HG03442 (cell line): ENCODE data around the gene APOBEC3H.

ENCODE experiments used
- ATAC-seq: cut with Tn5 transposase; IDR thresholded peaks from one replicate; pipeline ENCODE4 v1.9.1; 2021; ENCODE audit warnings: mild to moderate bottlenecking, moderate library complexity; ENCODE audit not compliant: unreplicated experiment

APOBEC3H gene

DNA sequence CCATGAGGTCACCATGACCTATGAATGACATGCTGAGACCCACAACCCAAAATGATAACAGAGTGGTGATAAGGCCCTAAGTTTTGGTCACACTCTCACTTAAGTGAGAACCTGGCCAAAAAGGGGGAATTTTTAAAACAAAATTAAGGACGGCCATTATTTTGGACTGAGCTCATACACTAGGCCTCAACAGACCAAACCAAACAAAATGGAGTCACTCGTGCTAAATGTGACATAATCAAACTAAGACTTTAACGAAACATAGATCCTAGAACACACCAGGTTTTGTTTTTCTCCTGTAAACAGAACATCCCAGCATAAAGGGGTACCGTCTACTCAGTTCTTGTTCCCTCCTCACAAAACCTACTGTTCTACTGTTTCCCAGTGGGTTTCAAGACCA lies 11.4 kb downstream of the APOBEC3H start:
- ATAC-seq = no peak

DNA sequence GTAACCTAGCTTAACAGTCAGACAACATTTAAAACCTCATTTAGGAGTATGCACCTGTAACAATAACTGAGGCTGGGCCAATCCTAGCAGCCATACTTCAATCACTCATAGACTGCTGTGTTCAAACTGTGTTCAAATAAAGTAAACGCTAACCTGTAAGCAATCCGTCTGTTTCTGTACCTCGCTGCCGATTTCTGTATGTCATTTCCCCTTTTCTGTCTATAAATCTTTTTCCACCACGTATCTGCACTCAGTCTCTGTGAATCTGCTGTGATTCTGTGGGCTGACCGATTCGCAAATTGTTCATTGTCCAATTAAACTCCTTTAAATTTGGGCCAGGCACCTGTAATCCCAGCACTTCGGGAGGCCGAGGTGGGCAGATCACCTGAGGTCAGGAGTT lies 12.3 kb downstream of the APOBEC3H start:
- ATAC-seq = no peak

DNA sequence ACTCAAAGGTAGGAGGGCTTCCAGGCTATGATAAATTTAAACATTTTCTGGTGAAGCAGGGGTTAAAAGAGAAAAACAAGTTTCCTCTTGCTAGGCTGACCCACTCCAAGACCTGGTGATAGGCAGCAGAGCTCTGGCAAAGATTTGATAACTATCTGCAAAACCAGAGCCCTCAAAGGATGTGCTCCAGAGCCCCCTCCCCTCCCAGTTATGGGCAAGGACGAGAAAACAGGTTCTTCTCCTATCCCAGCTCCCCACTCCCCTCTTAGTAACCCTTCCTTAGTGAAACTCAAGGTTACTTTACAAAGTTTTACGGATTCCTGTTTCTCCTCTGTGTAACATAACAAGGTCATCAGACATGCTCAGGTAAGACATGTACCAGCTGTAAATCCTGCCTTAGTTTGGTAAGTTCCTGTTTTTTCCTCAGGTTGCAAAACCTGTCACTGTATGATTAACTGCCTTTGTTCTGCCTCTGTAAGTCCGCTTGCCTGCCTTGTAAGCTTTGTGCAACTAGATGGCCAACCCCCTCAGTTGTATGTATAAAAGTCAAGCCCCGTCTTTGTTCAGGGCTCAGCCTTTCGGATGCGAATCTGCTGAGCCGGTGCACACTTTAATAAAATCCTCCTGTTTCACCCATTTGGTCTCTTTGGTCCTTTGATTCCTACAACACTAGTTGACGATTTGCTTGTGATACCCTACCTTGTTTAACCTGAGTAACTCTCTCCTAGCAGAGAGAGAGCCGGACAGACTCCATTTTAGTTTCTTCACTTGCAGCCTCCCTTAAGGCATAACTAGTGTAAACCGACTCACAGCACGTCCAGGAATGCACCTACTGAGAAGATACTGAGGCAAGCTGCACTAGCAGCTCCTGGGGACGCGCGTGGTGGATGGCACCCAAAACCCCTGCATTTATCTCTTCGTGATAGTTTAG lies 13.9 kb downstream of the APOBEC3H start:
- no peak for ATAC-seq

DNA sequence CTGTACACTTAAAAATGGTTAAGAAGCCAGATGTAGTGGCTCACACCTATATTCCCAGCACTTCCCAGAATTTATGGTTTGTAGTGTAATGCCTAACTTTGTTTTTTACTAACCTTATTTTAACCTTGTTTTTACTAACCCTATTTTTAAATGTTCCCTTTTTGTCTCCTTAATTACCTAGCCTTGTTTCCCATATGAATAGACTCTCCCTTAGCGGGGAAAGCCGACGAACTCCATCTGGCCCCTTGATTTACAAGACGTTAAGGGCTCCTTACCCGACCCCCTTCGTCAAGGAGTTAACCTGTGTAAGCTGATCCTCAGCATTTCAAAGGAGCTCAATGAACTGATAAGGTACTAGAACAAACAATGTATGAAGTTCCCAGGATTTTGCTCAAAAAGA lies 17.1 kb downstream of the APOBEC3H start:
- no peak for ATAC-seq

DNA sequence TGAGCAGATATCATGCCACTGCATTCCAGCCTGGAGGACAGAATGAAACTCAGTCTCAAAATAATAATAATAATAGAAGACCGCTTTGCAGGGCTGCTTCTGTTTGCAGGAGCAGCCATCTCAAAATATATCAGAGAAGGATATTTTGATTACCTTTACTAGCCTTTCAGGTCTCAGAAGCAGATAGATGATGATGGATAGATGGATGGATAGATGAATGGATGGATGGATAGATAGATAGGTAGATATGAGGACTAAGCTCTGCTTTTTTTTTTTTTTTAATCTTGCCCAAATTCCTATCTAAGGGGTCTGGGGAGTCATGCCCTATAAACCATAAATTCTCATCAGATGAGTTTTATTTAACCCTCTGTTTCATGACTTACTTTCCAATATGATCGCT lies 18.5 kb downstream of the APOBEC3H start:
- no peak for ATAC-seq

DNA sequence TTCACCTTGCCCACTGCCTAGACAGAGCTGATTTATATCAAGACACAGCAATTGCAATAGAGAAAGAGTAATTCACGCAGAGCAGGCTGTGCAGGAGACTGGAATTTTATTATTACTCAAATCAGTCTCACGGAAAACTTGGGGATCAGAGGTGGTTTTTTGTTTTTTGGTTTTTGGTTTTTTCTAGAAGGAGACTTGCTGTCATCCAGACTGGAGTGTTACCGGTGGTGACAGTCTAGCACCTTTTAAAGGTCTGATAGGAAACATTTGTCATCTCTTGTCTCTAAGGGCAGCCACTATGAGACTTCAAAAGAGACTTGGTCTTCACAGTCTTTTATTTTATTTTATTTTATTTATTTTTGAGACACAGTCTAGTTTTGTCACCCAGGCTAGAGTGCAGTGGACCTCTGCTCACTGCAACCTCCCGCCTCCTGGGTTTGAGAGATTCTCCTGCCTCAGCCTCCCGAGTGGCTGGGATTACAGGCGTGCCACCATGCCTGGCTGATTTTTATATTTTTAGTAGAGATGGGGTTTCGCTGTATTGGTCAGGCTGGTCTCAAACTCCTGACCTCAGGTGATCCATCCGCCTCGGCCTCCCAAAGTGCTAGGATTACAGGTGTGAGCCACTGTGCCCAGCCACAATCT lies 19.1 kb downstream of the APOBEC3H start:
- ATAC-seq = no peak

DNA sequence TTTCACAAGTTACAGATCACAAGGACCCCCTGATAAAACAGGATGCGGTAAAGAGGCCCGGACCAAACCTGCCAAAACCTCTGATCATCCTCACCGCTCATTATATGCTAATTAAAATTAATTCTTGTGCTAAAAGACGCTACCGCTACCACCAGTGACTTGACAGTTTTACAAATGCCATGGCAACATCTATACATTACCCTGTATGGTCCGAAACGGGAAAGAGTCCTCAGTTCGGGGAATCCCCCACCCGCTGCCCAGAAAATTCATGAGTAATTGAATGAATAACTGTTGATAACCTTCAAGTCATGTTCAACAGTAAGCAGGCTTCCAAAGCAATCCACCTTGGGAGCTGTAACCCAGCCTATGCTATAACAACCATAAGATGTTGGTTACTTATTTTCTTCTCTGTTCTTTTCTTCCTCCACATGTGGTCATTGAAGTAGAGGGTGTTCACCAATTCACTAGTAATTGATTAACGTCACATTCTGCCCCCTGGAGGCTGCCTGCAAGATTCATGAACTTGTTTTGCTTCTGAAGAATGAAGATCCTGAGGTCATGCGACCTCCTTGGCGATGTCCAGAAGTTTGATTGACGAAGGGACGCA lies 20.6 kb downstream of the APOBEC3H start:
- no peak for ATAC-seq

DNA sequence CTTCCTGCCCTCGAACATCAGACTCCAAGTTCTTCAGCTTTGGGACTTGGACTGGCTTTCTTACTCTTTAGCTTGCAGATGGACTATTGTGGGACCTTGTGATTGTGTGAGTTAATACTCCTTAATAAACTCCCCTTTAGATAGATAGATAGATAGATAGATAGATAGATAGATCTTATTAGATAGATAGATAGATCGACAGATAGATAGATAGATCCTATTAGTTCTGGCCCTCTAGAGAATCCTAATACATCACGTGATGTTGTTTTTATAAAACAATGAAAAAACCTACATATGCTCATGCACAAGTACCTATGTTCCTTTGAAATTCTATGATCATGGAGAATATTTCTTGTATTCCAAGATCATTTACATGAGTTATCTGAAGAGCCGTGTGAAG lies 23.9 kb downstream of the APOBEC3H start:
- no peak for ATAC-seq

DNA sequence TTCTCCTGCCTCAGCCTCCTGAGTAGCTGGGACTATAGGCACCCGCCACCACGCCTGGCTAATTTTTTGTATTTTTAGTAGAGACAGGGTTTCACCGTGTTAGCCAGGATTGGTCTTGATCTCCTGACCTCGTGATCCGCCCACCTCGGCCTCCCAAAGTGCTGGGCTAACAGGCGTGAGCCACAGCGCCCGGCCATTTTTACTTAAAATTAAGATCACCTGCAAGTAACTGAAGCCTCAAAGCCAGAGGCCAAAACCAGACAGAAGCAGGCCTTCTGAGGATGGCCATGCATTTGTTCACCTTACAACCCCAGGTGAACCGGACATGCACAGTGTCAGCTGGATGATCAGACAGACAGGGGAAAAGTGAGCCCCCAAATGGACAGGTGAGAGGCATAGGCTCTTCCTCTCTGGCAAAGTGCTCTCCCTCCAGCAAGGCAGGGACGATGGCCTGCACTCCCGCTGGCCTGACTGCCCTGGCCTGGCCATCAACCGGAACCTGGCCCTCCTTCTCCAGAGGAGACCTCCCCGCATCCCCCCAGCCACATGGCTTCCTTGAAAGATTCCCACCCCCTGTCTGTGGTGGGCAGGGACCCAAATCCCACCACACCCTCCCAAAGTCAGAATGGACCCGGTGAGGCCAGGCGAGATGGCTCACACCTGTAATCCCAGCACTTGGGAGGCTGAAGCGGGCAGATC lies 25.9 kb downstream of the APOBEC3H start:
- ATAC-seq = no peak

DNA sequence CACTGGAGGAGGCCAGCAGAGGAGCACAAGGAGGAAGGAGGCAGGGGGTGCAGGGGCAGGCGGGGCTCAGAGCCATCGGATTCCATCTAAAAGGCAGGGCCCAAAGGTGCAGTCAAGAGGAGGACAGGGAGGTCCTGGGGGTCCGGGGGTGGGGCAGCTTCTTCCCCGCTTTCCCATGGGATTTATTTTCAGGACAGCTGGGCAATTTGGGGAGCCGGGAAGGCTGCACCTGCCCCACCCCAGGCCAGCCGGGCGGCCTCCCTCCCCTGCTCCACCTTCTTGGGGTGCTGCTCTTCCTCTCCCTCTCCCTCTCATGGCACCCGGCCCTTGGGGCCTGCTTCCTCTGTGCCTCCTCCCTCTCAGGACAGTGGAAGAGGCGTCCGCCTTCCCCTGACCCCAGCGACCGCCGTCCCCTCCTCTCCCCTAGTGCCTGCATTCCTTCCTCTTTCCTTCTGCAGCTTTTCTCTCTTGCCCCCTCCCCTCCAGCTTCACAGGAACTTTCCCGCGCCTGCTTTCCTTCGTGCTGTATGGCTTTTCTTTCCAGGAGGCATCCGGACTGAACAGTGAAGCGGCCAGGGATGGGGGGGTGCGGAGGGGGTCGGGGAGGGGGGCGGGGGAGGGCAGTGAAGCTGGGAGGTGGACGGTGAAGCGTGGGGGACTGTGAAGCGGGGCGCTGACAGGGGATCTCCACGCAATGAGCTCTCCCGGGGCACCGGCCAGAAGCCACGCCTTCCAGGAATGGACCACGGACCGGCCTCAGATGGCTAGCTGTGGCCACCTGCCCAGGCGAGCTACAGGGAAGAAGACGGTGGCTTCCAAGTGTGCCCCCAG lies 26.9 kb downstream of the APOBEC3H start:
- no peak for ATAC-seq

DNA sequence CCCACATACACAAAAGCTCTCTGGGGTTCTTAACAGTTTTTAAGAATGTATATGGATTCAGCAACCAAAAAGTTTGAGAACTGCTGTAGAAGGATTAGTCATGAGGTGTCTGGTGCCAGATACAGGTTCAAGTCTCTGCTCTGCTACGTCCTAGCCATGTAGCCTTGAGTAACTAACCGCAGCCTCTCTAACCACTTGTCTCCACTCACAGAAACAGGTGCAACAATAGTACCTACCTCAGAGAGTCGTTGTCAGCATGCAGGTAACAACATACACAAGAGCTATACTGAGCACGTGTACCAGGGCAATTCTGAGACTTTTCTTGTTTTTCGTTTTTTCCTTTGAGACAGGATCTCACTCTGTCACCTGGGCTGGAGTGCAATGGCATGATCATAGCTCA lies 28.6 kb downstream of the APOBEC3H start:
- ATAC-seq = no peak

DNA sequence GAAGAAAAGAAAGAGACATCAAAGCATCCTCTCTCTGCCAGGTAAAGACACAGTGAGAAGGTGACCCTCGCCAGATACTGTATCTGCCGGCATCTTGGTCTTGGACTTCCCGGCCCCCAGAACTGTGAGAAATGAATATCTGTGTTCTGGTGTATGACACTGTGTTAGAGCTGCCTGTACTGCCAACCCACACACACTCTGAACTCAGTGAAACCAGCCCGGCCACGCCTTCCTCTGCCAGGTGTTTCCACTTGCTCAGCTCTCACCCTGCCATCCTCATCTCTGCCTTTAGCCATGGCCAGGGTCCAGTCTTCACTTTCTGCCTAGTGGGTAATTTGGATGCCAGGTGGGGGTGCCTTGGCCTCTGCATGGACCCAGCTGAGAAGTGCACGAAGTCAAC lies 31.5 kb downstream of the APOBEC3H start:
- ATAC-seq = no peak

DNA sequence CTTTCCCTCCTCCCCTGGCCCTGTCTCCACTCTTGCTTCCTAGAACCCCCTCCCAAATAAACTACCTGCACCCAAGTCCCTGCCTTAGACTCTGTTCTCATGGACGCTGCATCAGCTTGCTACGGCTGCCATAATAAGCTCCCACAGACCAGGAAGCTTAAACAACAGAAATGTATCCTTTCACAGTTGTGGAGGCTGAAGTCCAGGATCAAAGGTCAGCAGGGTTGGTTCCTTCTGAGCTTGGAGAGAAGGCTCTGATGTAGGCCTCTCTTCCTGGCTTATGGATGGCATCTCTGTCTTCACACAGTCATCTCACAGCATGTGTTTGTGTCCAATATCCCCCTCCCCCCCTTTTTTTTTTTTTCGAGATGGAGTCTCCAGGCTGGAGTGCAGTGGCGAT lies 32.0 kb downstream of the APOBEC3H start:
- no peak for ATAC-seq

DNA sequence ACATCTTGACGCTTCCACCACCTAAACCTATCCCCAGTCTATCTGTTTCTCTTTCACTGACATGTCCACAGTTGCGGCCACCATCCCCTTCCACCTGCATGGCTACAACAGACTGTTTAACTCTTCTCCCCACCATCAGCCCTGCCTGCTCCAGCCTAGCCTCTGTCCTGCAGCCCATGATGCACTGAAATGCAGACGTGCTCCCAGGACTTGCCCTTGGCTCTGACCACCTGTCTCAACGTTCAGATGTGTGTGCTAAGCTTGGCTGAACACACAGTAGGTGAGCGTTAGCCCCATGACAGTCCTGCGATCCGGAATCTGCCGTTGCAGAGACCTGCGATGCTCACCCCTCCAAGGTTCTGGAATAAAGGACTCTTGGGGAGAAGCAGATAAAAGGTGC lies 32.7 kb downstream of the APOBEC3H start:
- no peak for ATAC-seq

DNA sequence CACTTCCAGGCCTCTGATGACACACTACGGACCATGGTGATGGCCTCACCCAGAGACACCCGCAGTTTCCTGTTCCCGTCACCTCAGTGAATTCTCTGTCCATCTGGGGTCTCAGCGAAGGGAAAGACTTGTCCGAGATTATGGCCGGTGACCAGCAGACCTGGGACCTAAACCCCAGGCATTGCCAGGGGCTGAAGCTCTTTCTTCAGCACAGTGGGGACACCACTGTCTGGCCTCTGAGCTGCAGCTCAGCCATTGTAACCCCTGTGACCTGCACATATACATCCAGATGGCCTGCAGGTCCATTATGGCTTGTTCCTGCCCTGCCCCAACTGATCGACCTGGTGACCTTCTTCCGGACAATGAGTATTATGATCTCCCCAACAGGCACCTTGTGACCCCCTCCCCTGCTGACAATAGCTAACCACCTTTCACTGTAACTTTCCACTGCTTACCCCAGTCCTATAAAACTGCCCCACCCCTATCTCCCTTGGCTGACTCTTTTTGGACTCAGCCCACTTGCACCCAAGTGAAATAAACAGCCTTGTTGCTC lies 33.2 kb downstream of the APOBEC3H start:
- no peak for ATAC-seq

DNA sequence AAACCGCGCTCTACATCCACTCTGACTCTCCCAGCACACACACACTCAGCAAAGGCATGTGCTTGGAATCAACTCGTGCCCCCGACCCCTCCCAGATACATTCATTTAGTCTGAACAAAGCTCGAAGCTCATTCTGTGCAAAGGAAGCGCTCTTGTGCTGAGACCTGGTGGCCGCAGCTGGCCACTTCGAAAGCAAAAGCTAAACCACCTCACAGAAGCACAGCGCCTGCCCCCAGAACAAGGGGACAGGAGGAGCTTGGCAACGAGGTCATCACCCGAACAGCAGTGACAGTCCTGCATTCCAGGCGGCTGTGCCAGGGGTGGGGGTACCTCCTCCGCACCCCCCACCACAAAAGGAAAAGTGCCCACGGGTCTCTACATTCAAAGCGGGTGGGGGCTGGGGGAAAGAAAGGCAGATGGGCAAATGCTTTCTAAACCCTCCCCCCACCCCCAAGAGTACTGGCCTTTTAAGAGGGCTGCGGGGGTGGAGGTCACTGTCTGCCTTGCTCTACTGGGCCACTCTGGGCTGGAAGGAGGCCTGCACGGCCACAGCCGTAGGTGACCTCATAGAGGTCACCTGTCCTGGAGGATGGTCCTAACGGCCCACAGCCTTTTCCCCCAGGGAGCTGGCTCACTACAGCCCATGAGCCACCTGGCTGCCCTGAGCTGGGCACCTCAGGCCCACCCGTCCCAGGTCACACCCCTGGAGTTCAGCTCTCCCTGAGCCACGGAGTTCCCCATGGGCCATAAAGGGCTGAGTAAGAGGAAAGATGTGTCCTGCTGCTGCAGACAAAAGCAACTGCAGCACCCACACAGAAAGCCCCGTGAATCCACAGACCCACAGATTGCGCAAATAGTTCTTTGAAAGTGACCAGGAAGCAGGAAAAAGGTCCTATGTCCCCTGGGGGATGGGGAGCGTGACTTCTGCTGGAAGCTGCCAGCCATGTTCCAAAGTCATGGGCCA lies 34.1 kb downstream of the APOBEC3H start:
- ATAC-seq = no peak

DNA sequence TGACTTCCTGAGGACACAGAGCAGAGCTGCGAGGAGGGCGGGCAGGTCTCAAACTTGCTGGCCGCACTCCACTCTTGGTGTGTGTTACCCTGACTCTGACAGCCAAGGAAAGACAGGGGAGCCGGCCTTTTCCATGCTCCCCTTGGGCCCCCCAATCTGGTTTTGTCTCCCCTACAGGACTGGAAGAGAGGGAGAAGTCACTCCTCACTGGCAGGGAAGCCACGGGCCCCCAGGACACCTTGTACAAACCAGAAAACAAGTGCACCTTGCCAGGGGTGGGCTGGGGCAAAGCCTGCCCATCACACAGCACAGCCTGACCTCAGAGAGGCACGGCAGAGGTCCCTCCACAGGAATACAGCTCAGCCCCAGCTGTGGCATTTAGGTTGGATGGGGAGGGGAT lies 35.2 kb downstream of the APOBEC3H start:
- no peak for ATAC-seq

DNA sequence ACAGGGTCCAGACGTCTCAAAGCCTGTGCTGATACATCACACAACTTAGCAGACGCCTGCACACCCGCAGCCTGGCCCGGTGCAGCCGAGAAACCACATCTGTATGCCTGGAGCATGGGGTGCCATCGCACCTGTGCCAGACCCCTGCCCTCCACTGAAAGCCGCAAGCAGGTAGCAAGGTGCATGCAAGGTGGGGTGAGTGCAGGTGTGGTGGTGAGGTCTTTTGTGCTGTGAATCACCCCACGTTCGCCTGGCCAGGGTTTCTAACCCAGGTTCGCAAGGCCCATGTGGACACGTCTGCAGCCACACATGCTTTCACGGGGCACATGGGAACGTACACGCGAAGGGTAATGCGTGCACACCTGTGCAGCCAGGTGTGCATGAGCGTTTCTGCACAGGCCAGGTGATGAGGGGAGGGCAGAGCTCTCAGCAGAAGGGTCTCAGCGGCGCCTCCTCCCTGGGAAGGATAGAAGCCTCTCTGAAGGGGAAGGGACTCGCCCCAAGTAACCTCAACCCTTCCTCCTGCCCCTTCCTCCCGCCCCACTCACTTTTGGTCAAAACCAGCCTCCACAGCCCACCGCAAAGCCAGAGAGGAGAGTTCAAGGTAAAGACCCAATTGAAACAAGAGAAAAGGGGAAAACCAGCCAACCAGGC lies 36.0 kb downstream of the APOBEC3H start:
- no peak for ATAC-seq

DNA sequence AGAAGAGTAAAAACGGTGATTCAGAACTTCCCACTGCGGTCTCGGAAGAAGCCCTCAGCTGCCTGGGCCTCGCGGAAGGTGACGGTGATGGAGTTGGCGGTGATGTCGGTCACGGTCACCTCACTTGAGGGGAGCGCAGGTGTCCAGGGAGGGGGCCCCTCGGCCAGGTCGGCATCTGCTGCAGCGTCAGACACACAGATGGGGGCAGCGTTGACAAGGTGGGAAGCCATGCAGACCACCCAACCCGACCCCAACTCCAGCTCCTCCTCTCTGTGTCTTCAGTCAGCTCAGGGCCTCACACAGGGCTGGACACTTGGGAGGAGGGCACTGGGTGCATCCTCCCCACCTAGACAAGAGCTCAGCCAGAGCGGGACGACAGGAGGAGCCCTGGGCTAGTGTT lies 36.8 kb downstream of the APOBEC3H start:
- no peak for ATAC-seq
